RWPE1 (cell line): ENCODE data around the gene BTNL8.

ENCODE experiments used
- CTCF ChIA-PET: fragments of 350-600 bp; sonication (Branson Sonifier 250); formaldehyde crosslinking; extraction: SDS; loops from one replicate; lab custom pipeline; 2021; lab: Yijun Ruan, JAX
- POLR2A ChIA-PET: fragments of 400-600 bp; formaldehyde crosslinking; extraction: SDS; loops from one replicate; lab custom pipeline; 2020; ENCODE audit warnings: antibody characterized with exemption; ENCODE audit not compliant: low non-redundant PET; lab: Yijun Ruan, JAX
- DNase-seq: peaks from one replicate; pipeline ENCODE4 v3.0.0; 2012; ENCODE audit warnings: low spot score
- H3K27ac ChIP-seq: fragments of 450-650 bp; 2 replicates; pipeline ENCODE4 v1.5.1; 2017
- TF ChIP-seq, protein P1 (sequence below): fragments of 450-650 bp; conservative IDR thresholded peaks from 2 replicates; pipeline ENCODE4 v1.5.1; 2017; ENCODE audit warnings: low read depth, mild to moderate bottlenecking

BTNL8 gene

DNA sequence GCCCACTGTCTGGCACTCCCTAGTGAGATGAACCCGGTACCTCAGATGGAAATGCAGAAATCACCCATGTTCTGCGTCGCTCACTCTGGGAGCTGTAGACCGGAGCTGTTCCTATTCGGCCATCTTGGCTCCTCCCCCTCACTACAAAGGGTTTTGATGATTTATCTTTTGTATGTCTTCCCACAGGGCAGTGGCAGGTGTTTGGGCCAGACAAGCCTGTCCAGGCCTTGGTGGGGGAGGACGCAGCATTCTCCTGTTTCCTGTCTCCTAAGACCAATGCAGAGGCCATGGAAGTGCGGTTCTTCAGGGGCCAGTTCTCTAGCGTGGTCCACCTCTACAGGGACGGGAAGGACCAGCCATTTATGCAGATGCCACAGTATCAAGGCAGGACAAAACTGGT lies 9.4 kb downstream of the BTNL8 start:
- H3K27ac ChIP-seq: no peak overlapping the region
- TF ChIP-seq, protein P1, sequence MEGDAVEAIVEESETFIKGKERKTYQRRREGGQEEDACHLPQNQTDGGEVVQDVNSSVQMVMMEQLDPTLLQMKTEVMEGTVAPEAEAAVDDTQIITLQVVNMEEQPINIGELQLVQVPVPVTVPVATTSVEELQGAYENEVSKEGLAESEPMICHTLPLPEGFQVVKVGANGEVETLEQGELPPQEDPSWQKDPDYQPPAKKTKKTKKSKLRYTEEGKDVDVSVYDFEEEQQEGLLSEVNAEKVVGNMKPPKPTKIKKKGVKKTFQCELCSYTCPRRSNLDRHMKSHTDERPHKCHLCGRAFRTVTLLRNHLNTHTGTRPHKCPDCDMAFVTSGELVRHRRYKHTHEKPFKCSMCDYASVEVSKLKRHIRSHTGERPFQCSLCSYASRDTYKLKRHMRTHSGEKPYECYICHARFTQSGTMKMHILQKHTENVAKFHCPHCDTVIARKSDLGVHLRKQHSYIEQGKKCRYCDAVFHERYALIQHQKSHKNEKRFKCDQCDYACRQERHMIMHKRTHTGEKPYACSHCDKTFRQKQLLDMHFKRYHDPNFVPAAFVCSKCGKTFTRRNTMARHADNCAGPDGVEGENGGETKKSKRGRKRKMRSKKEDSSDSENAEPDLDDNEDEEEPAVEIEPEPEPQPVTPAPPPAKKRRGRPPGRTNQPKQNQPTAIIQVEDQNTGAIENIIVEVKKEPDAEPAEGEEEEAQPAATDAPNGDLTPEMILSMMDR: no peak
- ChIA-PET CTCF (no interaction called here), POLR2A (no interaction called here)
- DNase-seq: no peak

DNA sequence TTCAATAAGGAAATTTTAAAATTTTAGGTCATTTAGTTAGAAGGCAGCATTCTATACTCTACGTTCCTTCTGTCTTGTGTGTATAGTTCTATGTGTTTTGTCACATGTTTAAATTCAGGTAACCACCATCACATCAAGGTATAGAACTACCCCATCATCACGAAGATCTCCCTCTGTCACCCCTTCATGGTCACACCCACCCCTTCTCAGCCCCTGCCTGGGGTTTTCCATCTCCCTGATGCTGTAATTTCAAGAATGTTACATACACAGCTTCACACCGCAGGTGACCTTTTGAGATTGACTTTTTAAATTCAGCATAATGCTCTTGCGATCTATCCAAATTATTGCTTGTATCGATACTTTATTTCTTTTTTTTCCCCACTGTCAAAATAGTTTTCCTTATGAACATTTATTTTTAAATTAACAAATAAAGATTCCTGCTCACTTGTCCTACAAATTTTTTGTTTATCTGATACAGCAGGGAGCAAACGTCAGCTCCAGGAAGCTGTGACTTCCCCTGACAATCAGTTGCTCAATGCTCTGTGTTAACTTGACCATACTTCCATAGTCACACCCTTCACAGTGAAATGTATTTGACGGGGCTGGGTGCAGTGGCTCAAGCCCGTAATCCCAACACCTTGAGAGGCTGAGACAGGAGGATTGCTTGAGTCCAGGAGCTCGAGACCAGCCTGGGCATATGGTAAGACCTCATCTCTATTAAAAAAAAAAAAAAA lies 10.2 kb downstream of the BTNL8 start:
- TF ChIP-seq, protein P1: no peak
- ChIA-PET POLR2A (no interaction called here), CTCF (no interaction called here)
- no peak overlapping the region for H3K27ac ChIP-seq
- DNase-seq: no peak

GRCh38 chr5:180909782-180910181 lies 10.8 kb downstream of the BTNL8 start:
- POLR2A ChIA-PET: no interaction called here
- TF ChIP-seq, protein P1: no peak
- CTCF ChIA-PET: no interaction called here
- DNase-seq: no peak
- H3K27ac ChIP-seq: no peak overlapping the region

- TF ChIP-seq, protein P1: no peak
- H3K27ac ChIP-seq: no peak overlapping the region
- ChIA-PET CTCF (no interaction called here), POLR2A (no interaction called here)
- DNase-seq: no peak
Measured at GRCh38 chr5:180910182-180910581, 11.2 kb downstream of the BTNL8 start.

DNA sequence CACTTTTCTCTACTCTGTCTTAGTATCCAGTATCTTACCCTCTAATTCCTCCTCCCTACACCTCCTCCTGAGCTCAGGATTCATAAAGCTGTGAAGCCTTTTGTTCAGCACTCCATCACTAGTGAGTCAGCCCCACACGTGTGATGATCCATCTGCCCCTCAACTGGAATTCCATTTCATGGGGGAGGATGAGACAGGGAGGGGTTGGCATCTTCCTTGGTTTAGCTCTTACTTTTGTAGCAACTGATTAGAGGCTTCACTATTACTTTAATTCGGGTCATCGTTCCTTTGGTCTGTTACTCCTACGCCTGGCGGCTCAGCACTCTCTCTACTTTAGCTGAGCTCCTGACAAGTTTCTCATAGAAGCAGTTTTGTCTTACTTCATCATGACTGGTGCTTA lies 11.8 kb downstream of the BTNL8 start:
- TF ChIP-seq, protein P1: no peak
- CTCF ChIA-PET: no interaction called here
- no peak overlapping the region for H3K27ac ChIP-seq
- DNase-seq: peak; percentile 61
- POLR2A ChIA-PET: no interaction called here

GRCh38 chr5:180914646-180915045 lies 15.7 kb downstream of the BTNL8 start:
- TF ChIP-seq, protein P1: no peak
- ChIA-PET POLR2A (no interaction called here), CTCF (no interaction called here)
- H3K27ac ChIP-seq: no peak overlapping the region
- no peak for DNase-seq
